B cell (primary cell): ENCODE measurements around the gene IBA57.

Experiments
- CTCF ChIP-seq: fragments of 200-600 bp; IDR thresholded peaks from one replicate; pipeline ENCODE4 v1.8.0; 2022; ENCODE audit warnings: antibody characterized with exemption, mild to moderate bottlenecking
- EZH2 ChIP-seq: IDR thresholded peaks from 2 replicates; pipeline ENCODE4 v1.6.1; 2012; ENCODE audit warnings: borderline replicate concordance, low read depth, mild to moderate bottlenecking, moderate library complexity, low read length; ENCODE audit not compliant: insufficient read depth, poor library complexity, severe bottlenecking

DNA sequence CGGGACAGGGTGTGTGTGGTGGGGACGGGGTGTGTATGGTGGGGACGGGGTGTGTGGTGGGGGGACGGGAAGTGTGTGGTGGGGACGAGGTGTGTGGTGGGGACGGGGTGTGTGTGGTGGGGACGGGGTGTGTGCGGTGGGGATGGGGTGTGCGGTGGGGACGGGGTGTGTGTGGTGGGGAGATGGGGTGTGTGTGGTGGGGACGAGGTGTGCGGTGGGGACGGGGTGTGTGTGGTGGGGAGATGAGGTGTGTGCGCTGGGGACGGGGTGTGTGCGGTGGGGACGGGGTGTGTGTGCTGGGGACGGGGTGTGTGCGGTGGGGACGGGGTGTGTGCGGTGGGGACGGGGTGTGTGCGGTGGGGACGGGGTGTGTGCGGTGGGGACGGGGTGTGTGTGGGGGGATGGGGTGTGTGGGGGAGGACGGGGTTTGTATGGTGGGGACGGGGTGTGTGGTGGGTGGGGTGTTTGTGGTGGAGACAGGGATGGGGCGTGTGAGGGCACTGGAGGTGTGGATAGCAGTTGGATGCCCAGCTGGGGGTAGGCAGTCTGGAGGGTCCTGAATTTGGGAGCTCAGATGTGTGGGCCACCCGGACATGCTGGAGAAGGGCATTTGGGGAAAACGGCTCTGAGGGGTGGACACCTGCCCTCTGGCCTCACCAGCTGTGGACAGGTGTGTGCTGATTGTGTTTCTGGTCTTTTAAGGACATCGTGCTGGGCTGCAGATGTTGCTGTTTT lies 16.9 kb downstream of the IBA57 start:
- TF ChIP-seq CTCF: no peak
- no peak for TF ChIP-seq EZH2
